Measurements from ENCODE around the gene WASF2. TPM values are rescaled to one million over a fixed set of nuclear protein-coding genes. Genes with fewer than 3 reads are reported as not detected.

The WASF2 gene
- total and polyA plus RNA-seq, 2 of the 13 experiments (the other 11 are each of a cell fraction or from before 2014, with no cell fraction given): 10.4 to 27.7 TPM

- TF ChIP-seq SKIL (CRISPR knock-in tag; IDR thresholded peaks at IDR 0.05; ENCODE audit: borderline replicate concordance) (no peak), TCF7 (IDR thresholded peaks at IDR 0.05; ENCODE audit: low read depth) (no peak), ZNF674 (CRISPR knock-in tag; IDR thresholded peaks at IDR 0.05; ENCODE audit: low read depth) (no peak), IRF2 (CRISPR knock-in tag; IDR thresholded peaks at IDR 0.05) (no peak), ZHX2 (IDR thresholded peaks at IDR 0.05; ENCODE audit: low read depth) (no peak), ZHX2 (CRISPR knock-in tag; IDR thresholded peaks at IDR 0.05; ENCODE audit: borderline replicate concordance) (no peak), TCF12 (IDR thresholded peaks at IDR 0.05) (no peak), TCF12 (CRISPR knock-in tag; IDR thresholded peaks at IDR 0.05) (no peak), SKI (IDR thresholded peaks at IDR 0.05; ENCODE audit: partially characterized antibody) (no peak), ZNF768 (CRISPR knock-in tag; IDR thresholded peaks at IDR 0.05) (no peak)
Measured at GRCh38 chr1:27410709-27411108, 79.3 kb downstream of the WASF2 start (continued).
